Testis (tissue), 2 donors: ENCODE results near the gene CYP4V2.
"Not testable (repeated sequence)": the region's sequence is repeated elsewhere in the genome, so short reads cannot be mapped to it uniquely, and the experiment has no call there.

Source experiments
- CTCF ChIP-seq, 3 experiments: fragments of 450-650 bp in 2 of 3; fragments of 200-600 bp in 1 of 3; sonication (generic) in 1 of 3; IDR thresholded peaks; one replicate each; pipeline ENCODE4 v1.5.1; 2016 to 2019; ENCODE audit warnings: antibody characterized with exemption in 3 of 3, mild to moderate bottlenecking in 2 of 3, moderate library complexity in 1 of 3
- POLR2A ChIP-seq: fragments of 450-650 bp; IDR thresholded peaks from one replicate; pipeline ENCODE4 v1.6.1; 2017; ENCODE audit warnings: antibody characterized with exemption, mild to moderate bottlenecking, moderate library complexity

- not testable (repeated sequence) for TF ChIP-seq CTCF (IDR thresholded peaks at IDR 0.05); POLR2A
These were observed 50.7 kb downstream of the CYP4V2 start for GRCh38 chr4:186242031-186242430.
